ENCODE measurements around the gene INTS6L.
A peak's percentile ranks its signal among the peaks of the same experiment; 100 is the strongest.

- TF ChIP-seq SUZ12 (IDR thresholded peaks at IDR 0.05; ENCODE audit: low read length), result no peak
- TF ChIP-seq POLR2A (IDR thresholded peaks at IDR 0.05; ENCODE audit: control extremely low read depth in 1 of 2, low read depth in 2 of 2, low read length in 2 of 2), result no peak
- TF ChIP-seq RAD21 (IDR thresholded peaks at IDR 0.05 in 1 of 2, conservative IDR thresholded peaks at IDR 0.05 in 1 of 2; ENCODE audit: low read depth in 2 of 2, low read length in 2 of 2), result peak in 1 of 2 experiments; percentile 29; a peak in 1 of 4 replicates
- TF ChIP-seq CTCF (IDR thresholded peaks at IDR 0.05; ENCODE audit: control extremely low read depth in 1 of 3, insufficient read depth in 1 of 3, low read depth in 1 of 3, low read length in 3 of 3), result peak; percentile 0 to 39 (median 29)
Observed at GRCh38 chrX:135516376-135516775, 4.1 kb upstream of the INTS6L start.
